ENCODE results near the gene GAMT.

DNA sequence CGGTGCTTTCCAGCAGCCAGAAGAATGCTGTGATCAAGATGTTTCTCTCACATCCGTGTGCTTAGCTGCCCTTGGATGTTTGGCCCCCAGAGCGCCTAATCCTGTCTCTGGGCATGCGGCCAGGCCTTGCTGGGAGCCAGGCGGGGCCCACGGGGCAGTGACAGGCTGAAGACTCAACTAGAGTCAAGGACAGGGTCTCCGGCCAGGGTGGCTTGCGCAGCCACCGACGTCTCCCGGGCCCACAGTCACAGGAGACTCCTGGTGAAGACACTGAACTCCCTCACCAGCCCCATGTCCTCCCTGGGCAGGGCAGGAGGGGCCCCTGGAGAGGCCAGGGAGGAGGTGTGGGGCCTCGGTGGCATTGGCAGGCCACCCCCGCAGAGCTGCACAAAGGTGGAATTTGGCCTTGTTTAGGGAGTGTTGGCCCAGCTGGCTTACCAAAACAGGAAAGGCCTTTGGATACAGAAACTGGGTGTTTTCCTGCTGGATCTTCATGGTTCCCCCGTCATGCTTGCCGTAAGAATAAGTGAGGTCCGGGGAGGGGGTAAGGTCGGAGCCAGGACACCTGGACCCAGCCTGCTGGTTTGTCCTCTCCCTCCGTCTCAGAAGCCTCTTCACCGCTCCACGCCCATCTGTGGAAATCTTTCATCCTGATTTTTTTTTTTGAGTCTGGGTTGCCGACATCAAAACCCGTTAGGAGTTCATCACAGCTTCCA is 27.6 kb downstream of the GAMT start:
- TF ChIP-seq POLR2AphosphoS5 (IDR thresholded peaks at IDR 0.05; ENCODE audit: low read depth, low read length) (no peak), POLR2A (IDR thresholded peaks at IDR 0.05; ENCODE audit: low read depth, low read length) (no peak), TAF1 (IDR thresholded peaks at IDR 0.05; ENCODE audit: borderline replicate concordance, low read depth, low read length) (no peak)
